ENCODE measurements around the gene GATA3. TPM values are rescaled to one million over a fixed set of nuclear protein-coding genes. Genes with fewer than 3 reads are reported as not detected.

The GATA3 gene
- total RNA-seq, 3 donors from 2014 or later: 0.47 to 0.87 (median 0.55) TPM

DNA sequence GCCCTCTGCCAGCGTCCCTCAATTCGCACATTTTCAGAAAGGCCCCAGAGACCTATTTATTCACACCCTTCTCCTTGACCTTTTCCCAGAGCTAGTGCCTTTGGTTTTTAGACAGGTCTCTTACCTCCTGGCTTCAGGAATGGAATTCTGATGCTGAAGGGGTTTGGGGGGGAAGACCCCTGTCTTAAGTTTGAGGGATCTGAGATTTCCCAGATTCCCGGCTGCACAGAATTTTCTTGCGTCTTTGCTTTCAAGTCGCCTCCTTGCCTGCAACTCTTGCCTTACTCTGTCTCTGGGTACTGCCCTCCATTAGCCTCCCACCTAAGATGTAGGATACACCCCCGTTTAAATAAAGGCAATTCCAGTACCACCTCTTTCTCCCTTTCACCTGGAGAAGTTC is 1.9 kb downstream of the GATA3 start:
- no peak for DNase-seq
- no peak overlapping the region for H3K4me3 ChIP-seq
- intact Hi-C loops (cut with DNase I, micrococcal nuclease): no loop called here
- peaks cover 32% of the 10 kb centered on the region for H3K4me1 ChIP-seq (ENCODE audit: low read depth)
- no peaks in the 10 kb centered on the region for H3K36me3 ChIP-seq (ENCODE audit: low read depth)
- TF ChIP-seq, protein P1, sequence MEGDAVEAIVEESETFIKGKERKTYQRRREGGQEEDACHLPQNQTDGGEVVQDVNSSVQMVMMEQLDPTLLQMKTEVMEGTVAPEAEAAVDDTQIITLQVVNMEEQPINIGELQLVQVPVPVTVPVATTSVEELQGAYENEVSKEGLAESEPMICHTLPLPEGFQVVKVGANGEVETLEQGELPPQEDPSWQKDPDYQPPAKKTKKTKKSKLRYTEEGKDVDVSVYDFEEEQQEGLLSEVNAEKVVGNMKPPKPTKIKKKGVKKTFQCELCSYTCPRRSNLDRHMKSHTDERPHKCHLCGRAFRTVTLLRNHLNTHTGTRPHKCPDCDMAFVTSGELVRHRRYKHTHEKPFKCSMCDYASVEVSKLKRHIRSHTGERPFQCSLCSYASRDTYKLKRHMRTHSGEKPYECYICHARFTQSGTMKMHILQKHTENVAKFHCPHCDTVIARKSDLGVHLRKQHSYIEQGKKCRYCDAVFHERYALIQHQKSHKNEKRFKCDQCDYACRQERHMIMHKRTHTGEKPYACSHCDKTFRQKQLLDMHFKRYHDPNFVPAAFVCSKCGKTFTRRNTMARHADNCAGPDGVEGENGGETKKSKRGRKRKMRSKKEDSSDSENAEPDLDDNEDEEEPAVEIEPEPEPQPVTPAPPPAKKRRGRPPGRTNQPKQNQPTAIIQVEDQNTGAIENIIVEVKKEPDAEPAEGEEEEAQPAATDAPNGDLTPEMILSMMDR (IDR thresholded peaks at IDR 0.05): no peak
- no peak for ATAC-seq
- H3K9me3 ChIP-seq: no peaks in the 10 kb centered on the region

DNA sequence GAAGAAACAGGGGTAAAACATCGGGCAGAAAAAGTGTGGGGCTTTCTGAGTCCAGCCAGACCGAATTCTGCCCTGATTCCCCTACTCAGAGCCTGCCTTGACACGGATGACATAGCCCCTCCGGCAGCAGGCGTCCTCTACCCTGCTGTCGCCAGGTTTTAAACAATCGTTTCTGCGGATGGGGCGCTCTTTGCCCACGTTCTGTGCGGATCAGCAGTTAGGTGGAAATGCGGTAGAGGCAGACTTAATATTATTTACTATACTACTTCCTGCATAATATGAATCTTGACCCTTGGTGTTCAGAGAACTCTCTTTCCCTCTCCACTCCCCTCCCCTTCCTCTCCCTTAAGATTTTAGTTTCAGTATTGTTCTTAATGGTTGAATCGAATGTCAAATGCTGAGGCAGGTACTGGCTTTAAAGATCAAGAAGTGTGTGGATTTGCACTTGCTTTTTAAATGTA is 2.4 kb downstream of the GATA3 start:
- H3K36me3 ChIP-seq (ENCODE audit: low read depth): no peaks in the 10 kb centered on the region
- ATAC-seq: no peak
- H3K4me3 ChIP-seq: no peak overlapping the region
- no peaks in the 10 kb centered on the region for H3K9me3 ChIP-seq
- peak in 1 of 3 donors; percentile 17 for DNase-seq
- H3K4me1 ChIP-seq (ENCODE audit: low read depth): peaks cover 26% of the 10 kb centered on the region
- TF ChIP-seq, protein P1 (IDR thresholded peaks at IDR 0.05): no peak
- intact Hi-C loops (cut with DNase I, micrococcal nuclease): no loop called here

DNA sequence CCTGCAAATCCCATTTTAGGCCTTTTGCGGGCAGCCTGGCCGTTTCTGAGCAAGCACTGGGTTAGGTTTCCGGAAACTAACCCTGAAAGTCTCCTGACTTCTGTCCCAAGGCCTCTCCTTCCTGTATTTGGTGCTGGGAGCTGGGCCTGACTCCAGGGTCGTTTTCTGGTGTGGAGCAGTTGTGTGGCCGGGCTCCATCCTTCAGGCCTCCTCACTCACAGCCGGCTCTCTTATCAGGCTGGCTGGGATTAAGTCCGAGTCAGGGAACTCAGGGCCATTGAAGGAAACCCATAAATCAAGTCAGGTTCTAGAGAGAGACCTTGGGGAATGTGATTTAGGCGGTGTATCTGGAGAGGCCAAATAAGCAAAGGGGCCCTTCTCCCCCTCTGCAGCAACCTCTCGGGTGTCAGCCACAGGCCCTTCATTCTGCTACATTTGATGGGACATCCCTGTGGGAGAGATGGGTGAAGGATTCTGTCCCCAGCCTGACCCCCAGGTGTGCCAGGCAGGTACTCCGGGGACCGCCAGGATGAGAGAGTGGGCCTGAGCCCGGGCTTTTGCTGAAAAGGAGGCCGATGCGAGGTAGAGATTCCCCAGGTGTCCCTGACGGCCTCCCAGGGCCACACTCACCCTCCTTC is 3.3 kb downstream of the GATA3 start:
- DNase-seq (no peak), ATAC-seq (no peak)
- H3K4me3 ChIP-seq: no peak overlapping the region
- H3K9me3 ChIP-seq: no peaks in the 10 kb centered on the region
- TF ChIP-seq, protein P1 (IDR thresholded peaks at IDR 0.05): no peak
- intact Hi-C loops (cut with DNase I, micrococcal nuclease): no loop called here
- peaks cover 24% of the 10 kb centered on the region for H3K4me1 ChIP-seq (ENCODE audit: low read depth)
- H3K36me3 ChIP-seq (ENCODE audit: low read depth): no peaks in the 10 kb centered on the region

DNA sequence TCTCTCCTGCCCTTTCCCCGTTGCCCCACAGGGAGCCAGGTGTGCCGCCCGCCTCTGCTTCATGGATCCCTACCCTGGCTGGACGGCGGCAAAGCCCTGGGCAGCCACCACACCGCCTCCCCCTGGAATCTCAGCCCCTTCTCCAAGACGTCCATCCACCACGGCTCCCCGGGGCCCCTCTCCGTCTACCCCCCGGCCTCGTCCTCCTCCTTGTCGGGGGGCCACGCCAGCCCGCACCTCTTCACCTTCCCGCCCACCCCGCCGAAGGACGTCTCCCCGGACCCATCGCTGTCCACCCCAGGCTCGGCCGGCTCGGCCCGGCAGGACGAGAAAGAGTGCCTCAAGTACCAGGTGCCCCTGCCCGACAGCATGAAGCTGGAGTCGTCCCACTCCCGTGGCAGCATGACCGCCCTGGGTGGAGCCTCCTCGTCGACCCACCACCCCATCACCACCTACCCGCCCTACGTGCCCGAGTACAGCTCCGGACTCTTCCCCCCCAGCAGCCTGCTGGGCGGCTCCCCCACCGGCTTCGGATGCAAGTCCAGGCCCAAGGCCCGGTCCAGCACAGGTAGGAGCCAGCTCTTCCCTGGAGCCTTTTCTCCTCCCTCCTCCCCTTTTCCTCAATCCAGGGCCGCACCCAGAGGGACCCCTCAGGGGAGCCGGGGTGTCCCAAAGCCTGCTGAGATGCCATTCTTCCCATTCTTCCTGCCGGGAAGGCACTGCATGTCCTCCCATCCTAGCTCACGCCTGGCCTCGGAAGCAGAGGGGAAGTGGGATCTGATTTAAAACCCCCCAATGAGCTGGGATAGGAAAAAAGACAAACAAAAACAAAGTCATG is 4.0 kb downstream of the GATA3 start:
- Histone ChIP-seq H3K4me1 (ENCODE audit: low read depth) (peaks cover 18% of the 10 kb centered on the region), H3K9me3 (no peaks in the 10 kb centered on the region), H3K4me3 (no peak overlapping the region), H3K36me3 (ENCODE audit: low read depth) (no peaks in the 10 kb centered on the region)
- intact Hi-C loops (cut with DNase I, micrococcal nuclease): no loop called here
- TF ChIP-seq, protein P1 (IDR thresholded peaks at IDR 0.05): no peak
- no peak for ATAC-seq
- no peak for DNase-seq

DNA sequence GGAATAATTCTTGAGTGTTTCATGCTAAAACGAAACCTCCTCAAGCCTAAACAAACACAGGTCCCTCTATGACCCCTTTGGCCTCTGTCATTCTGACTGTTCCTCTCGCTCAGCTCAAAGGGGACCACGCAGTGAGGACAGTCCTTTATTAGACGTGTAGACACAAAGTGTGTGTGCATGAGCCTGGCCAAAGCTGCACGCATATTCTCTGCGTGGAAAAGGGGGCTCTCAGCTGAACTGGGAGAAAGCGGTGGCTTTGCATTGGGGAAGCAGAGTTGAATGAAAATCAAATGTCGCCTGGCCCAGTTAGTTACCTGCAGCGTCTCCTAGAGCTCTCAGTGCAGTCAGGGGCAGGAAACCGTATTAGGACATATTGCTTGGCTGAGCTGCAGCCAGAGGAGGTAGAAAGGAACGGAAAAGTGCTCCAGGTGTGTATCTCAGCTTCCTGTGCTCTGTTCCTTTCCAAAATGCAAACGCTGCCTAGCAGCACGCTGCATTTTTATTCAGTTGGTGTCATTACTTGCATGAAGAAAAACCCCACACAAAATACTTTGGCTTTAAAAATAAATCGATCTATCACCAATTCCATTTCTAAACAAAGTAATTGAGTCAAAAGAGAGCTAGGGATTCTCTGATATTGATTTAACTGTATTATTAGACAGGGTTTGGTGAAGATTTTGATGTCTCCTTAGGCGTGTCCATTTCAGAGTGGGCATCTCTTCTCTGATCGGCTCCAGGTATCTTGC is 4.9 kb downstream of the GATA3 start:
- intact Hi-C loops (cut with DNase I, micrococcal nuclease): no loop called here
- no peak for ATAC-seq
- no peak for DNase-seq
- H3K4me3 ChIP-seq: no peak overlapping the region
- H3K9me3 ChIP-seq: no peaks in the 10 kb centered on the region
- peaks cover 10% of the 10 kb centered on the region for H3K4me1 ChIP-seq (ENCODE audit: low read depth)
- no peaks in the 10 kb centered on the region for H3K36me3 ChIP-seq (ENCODE audit: low read depth)
- TF ChIP-seq, protein P1 (IDR thresholded peaks at IDR 0.05): no peak

All from mucosa of descending colon (tissue), 3 donors.